ENCODE results near the gene ZC3HAV1. TPM values are rescaled to one million over a fixed set of nuclear protein-coding genes. Genes with fewer than 3 reads are reported as not detected.
A peak's percentile ranks its signal among the peaks of the same experiment; 100 is the strongest.

The ZC3HAV1 gene
- total and polyA plus RNA-seq, 2 of the 13 experiments (the other 11 are each of a cell fraction or from before 2014, with no cell fraction given): 12.7 to 23.7 TPM

DNA sequence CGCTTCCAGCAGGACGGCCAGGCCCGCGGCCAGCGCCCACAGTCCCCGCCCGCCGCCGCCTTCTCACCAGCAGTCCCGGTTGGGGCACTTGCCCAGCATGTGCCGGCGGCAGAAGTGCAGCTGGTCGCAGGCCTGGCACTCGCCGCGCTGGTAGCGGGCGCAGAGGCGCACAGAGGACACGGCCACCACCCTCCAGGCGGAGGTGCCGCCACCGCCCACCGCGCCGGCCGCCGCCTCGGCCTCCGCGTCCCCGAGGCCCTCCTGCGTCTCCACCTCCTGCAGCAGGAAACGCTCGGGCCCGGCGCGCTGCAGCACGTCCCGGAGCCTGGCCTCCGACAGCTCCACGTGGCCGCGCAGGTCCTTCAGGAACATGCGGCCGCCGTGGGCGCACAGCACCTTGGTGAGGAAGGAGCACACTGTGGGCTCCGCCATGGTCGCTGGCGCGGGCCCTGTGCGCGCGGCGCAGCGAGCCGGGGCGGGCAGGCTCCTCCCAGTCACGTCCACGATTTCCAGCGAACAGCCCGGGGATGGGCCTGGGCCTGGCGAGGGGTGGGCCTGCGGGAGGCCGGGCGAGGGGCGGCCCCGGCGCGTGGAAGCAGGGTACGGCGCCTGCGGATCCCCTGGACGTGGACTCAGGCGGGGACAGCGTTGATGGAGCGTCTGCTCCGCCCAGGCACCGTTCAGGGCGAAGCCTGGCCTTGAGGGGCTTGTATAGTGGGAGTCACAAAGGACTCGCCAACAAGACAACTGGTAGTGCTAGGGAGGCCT is 73.8 kb downstream of the ZC3HAV1 start, which contains the start of gene ZC3HAV1L (continued):
- TF ChIP-seq SOX13 (IDR thresholded peaks at IDR 0.05): no peak
- TF ChIP-seq SOX13 (CRISPR knock-in tag; conservative IDR thresholded peaks at IDR 0.05 in 1 of 2, IDR thresholded peaks at IDR 0.05 in 1 of 2): no peak; a peak in 1 of 4 replicates
- TF ChIP-seq ZZZ3 (CRISPR knock-in tag; IDR thresholded peaks at IDR 0.05; ENCODE audit: borderline replicate concordance): no peak
- TF ChIP-seq ZFX (CRISPR knock-in tag; IDR thresholded peaks at IDR 0.05; ENCODE audit: low read depth): peak; percentile 96
- no peak for TF ChIP-seq ZBTB21 (CRISPR knock-in tag; IDR thresholded peaks at IDR 0.05)
- TF ChIP-seq, protein P1, sequence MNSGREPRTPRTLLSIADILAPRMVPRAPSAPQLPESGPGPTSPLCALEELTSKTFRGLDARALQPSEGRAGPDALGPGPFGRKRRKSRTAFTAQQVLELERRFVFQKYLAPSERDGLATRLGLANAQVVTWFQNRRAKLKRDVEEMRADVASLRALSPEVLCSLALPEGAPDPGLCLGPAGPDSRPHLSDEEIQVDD (CRISPR knock-in tag; IDR thresholded peaks at IDR 0.05; ENCODE audit: borderline replicate concordance): peak; percentile 65; the same call in 1 of the 2 replicates
- TF ChIP-seq YY1 (IDR thresholded peaks at IDR 0.05; ENCODE audit: insufficient read depth, insufficient replicate concordance, low read depth, low read length): peak; percentile 59
- TF ChIP-seq KLF6 (CRISPR knock-in tag; IDR thresholded peaks at IDR 0.05): 0 out of 2 replicates have a peak, but pooled peaks have one; percentile 54
- TF ChIP-seq ZNF607 (CRISPR knock-in tag; IDR thresholded peaks at IDR 0.05; ENCODE audit: borderline replicate concordance): no peak; the same call in none of the 2 replicates
- no peak for TF ChIP-seq NFATC3 (CRISPR knock-in tag; IDR thresholded peaks at IDR 0.05)
- TF ChIP-seq, protein P2, sequence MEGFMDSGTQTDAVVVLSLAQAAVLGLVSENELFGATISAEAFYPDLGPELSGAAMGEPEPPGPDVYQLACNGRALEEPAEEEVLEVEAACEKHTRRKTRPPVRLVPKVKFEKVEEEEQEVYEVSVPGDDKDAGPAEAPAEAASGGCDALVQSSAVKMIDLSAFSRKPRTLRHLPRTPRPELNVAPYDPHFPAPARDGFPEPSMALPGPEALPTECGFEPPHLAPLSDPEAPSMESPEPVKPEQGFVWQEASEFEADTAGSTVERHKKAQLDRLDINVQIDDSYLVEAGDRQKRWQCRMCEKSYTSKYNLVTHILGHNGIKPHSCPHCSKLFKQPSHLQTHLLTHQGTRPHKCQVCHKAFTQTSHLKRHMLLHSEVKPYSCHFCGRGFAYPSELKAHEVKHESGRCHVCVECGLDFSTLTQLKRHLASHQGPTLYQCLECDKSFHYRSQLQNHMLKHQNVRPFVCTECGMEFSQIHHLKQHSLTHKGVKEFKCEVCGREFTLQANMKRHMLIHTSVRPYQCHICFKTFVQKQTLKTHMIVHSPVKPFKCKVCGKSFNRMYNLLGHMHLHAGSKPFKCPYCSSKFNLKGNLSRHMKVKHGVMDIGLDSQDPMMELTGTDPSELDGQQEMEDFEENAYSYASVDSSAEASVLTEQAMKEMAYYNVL (CRISPR knock-in tag; IDR thresholded peaks at IDR 0.05; ENCODE audit: borderline replicate concordance): no peak
- TF ChIP-seq, protein P3, sequence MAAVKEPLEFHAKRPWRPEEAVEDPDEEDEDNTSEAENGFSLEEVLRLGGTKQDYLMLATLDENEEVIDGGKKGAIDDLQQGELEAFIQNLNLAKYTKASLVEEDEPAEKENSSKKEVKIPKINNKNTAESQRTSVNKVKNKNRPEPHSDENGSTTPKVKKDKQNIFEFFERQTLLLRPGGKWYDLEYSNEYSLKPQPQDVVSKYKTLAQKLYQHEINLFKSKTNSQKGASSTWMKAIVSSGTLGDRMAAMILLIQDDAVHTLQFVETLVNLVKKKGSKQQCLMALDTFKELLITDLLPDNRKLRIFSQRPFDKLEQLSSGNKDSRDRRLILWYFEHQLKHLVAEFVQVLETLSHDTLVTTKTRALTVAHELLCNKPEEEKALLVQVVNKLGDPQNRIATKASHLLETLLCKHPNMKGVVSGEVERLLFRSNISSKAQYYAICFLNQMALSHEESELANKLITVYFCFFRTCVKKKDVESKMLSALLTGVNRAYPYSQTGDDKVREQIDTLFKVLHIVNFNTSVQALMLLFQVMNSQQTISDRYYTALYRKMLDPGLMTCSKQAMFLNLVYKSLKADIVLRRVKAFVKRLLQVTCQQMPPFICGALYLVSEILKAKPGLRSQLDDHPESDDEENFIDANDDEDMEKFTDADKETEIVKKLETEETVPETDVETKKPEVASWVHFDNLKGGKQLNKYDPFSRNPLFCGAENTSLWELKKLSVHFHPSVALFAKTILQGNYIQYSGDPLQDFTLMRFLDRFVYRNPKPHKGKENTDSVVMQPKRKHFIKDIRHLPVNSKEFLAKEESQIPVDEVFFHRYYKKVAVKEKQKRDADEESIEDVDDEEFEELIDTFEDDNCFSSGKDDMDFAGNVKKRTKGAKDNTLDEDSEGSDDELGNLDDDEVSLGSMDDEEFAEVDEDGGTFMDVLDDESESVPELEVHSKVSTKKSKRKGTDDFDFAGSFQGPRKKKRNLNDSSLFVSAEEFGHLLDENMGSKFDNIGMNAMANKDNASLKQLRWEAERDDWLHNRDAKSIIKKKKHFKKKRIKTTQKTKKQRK (IDR thresholded peaks at IDR 0.05; ENCODE audit: low read length): no peak
- TF ChIP-seq TSC22D2 (CRISPR knock-in tag; IDR thresholded peaks at IDR 0.05; ENCODE audit: borderline replicate concordance): 0 out of 2 replicates have a peak, but pooled peaks have one; percentile 24
- TF ChIP-seq, protein P4, sequence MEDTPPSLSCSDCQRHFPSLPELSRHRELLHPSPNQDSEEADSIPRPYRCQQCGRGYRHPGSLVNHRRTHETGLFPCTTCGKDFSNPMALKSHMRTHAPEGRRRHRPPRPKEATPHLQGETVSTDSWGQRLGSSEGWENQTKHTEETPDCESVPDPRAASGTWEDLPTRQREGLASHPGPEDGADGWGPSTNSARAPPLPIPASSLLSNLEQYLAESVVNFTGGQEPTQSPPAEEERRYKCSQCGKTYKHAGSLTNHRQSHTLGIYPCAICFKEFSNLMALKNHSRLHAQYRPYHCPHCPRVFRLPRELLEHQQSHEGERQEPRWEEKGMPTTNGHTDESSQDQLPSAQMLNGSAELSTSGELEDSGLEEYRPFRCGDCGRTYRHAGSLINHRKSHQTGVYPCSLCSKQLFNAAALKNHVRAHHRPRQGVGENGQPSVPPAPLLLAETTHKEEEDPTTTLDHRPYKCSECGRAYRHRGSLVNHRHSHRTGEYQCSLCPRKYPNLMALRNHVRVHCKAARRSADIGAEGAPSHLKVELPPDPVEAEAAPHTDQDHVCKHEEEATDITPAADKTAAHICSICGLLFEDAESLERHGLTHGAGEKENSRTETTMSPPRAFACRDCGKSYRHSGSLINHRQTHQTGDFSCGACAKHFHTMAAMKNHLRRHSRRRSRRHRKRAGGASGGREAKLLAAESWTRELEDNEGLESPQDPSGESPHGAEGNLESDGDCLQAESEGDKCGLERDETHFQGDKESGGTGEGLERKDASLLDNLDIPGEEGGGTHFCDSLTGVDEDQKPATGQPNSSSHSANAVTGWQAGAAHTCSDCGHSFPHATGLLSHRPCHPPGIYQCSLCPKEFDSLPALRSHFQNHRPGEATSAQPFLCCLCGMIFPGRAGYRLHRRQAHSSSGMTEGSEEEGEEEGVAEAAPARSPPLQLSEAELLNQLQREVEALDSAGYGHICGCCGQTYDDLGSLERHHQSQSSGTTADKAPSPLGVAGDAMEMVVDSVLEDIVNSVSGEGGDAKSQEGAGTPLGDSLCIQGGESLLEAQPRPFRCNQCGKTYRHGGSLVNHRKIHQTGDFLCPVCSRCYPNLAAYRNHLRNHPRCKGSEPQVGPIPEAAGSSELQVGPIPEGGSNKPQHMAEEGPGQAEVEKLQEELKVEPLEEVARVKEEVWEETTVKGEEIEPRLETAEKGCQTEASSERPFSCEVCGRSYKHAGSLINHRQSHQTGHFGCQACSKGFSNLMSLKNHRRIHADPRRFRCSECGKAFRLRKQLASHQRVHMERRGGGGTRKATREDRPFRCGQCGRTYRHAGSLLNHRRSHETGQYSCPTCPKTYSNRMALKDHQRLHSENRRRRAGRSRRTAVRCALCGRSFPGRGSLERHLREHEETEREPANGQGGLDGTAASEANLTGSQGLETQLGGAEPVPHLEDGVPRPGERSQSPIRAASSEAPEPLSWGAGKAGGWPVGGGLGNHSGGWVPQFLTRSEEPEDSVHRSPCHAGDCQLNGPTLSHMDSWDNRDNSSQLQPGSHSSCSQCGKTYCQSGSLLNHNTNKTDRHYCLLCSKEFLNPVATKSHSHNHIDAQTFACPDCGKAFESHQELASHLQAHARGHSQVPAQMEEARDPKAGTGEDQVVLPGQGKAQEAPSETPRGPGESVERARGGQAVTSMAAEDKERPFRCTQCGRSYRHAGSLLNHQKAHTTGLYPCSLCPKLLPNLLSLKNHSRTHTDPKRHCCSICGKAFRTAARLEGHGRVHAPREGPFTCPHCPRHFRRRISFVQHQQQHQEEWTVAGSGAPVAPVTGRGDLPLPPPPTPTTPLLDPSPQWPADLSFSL (CRISPR knock-in tag; IDR thresholded peaks at IDR 0.05): no peak
- TF ChIP-seq PHF20 (CRISPR knock-in tag; IDR thresholded peaks at IDR 0.05): no peak
- TF ChIP-seq ZNF430 (CRISPR knock-in tag; IDR thresholded peaks at IDR 0.05): no peak
